Large intestine (tissue), 3 donors: ENCODE results near the gene PPP2R5B. TPM values are rescaled to one million over a fixed set of nuclear protein-coding genes. Genes with fewer than 3 reads are reported as not detected.
"Not testable (repeated sequence)": the region's sequence is repeated elsewhere in the genome, so short reads cannot be mapped to it uniquely, and the experiment has no call there.

Experiments
- DNase-seq, 2 donors: peaks; one replicate each; pipeline versions ENCODE4 v3.0.0 to v3.0.0-alpha.2; 2013
- H3K27ac ChIP-seq: one replicate; pipeline ENCODE4 v1.5.1; 2013; ENCODE audit warnings: low read length
- H3K27me3 ChIP-seq: 2 replicates; pipeline ENCODE4 v1.6.1; 2013; ENCODE audit warnings: low read length; ENCODE audit not compliant: control insufficient read depth, insufficient read depth
- H3K36me3 ChIP-seq: 2 replicates; pipeline ENCODE4 v1.6.1; 2013; ENCODE audit warnings: low read length; ENCODE audit not compliant: control insufficient read depth, insufficient read depth
- H3K4me1 ChIP-seq: one replicate; pipeline ENCODE4 v1.6.1; 2013; ENCODE audit warnings: low read length; ENCODE audit not compliant: control insufficient read depth, insufficient read depth
- H3K4me3 ChIP-seq: one replicate; pipeline ENCODE4 v1.5.1; 2013; ENCODE audit warnings: low read length
- H3K9me3 ChIP-seq: one replicate; pipeline ENCODE4 v1.6.1; 2013; ENCODE audit warnings: mild to moderate bottlenecking, low read depth, low read length, moderate library complexity; ENCODE audit not compliant: control insufficient read depth
- WGBS: methylation state at CpG from one replicate; pipeline ENCODE4 v1.1.5; 2013; ENCODE audit warnings: low lambda C conversion rate; ENCODE audit not compliant: insufficient coverage; 5-methylcytosine and 5-hydroxymethylcytosine counted together
- polyA plus RNA-seq: library from polyadenylated mRNA; unstranded; fragments of 120-200 nt; gene quantifications from one replicate; pipeline ENCODE4 v1.2.1, GENCODE V29; 2013

The PPP2R5B gene
- polyA plus RNA-seq, 1 donor = 11.6 TPM

DNA sequence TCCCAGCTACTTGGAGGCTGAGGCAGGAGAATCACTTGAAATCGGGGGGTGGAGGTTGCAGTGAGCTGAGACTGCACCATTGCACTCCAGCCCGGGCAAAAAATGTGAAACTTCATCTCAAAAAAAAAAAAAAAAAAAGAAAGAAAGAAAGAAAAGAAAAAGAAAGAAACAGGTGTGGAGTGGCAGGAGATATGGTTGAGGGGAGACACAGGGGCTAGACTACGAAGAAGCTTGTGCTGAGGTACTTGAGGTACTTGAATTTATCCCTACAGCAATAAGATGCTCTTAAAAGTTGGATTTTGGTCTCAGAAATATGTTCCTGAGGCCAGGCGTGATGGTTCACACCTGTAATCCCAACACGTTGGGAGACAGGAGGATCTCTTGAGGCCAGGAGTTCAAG, 49.6 kb downstream of the PPP2R5B start:
- peaks cover 10% of the 10 kb centered on the region for H3K4me1 ChIP-seq
- H3K4me3 ChIP-seq = no peak overlapping the region
- peaks cover 5% of the 10 kb centered on the region for H3K27me3 ChIP-seq
- no peak overlapping the region for H3K27ac ChIP-seq
- WGBS = no CpG with 5 or more reads among the region's 5 CpGs
- no peaks in the 10 kb centered on the region for H3K36me3 ChIP-seq
- peaks cover 4% of the 10 kb centered on the region for H3K9me3 ChIP-seq
- no peak for DNase-seq

DNA sequence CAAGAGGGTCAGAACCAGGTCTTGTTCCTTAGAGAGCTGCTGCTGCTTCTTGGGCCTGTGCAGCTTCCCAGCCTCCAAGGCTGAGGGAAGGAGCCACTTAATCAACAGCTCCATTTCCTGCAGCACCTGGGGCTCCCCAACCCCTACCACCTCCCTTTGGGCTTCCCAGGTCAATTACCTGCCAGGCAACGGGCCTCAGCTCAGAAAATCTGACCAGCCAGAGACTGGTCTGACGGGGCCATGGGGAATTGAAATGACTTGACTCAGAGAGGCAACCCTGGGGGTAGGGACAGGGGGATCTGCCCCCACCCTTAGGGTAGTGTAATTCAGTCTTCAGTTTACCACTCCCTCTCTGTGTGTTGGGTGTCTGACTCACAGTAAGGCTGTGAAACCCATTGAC, 52.2 kb downstream of the PPP2R5B start:
- DNase-seq = no peak
- no peak overlapping the region for H3K27ac ChIP-seq
- H3K4me3 ChIP-seq = no peak overlapping the region
- H3K4me1 ChIP-seq = peaks cover 6% of the 10 kb centered on the region
- peaks cover under 1% of the 10 kb centered on the region for H3K9me3 ChIP-seq
- H3K27me3 ChIP-seq = peaks cover 1% of the 10 kb centered on the region
- no CpG with 5 or more reads among the region's 2 CpGs for WGBS
- H3K36me3 ChIP-seq = no peaks in the 10 kb centered on the region

GRCh38 chr11:64983339-64983738, 58.9 kb downstream of the PPP2R5B start:
- not testable (repeated sequence) for H3K36me3 ChIP-seq, H3K4me3 ChIP-seq, H3K4me1 ChIP-seq, H3K27ac ChIP-seq, H3K27me3 ChIP-seq, DNase-seq, H3K9me3 ChIP-seq
- 90% methylated on average over 2 of the region's 5 CpGs for WGBS

Other genes starting within 250 kb of the PPP2R5B start
- gene NRXN2, start 201.5 kb upstream of the PPP2R5B start, polyA plus RNA-seq = 13.8 TPM
- gene RASGRP2, start 180.5 kb upstream of the PPP2R5B start, polyA plus RNA-seq = 10.7 TPM
- gene PYGM, start 164.7 kb upstream of the PPP2R5B start, polyA plus RNA-seq = 2.4 TPM
- gene SF1, start 146.1 kb upstream of the PPP2R5B start, polyA plus RNA-seq = 360 TPM
- 13.5 TPM for gene MAP4K2, start 121.5 kb upstream of the PPP2R5B start, polyA plus RNA-seq
- gene MEN1, start 114.1 kb upstream of the PPP2R5B start, polyA plus RNA-seq = 29.0 TPM
- 5.5 TPM for gene CDC42BPG, start 80.0 kb upstream of the PPP2R5B start, polyA plus RNA-seq
- 94.8 TPM for gene EHD1, start 46.1 kb upstream of the PPP2R5B start, polyA plus RNA-seq
- 18.4 TPM for gene ATG2A, start 7.5 kb upstream of the PPP2R5B start, polyA plus RNA-seq
- 0.24 TPM for gene GPHA2, start 11.2 kb downstream of the PPP2R5B start, polyA plus RNA-seq
- gene MAJIN, start 47.4 kb downstream of the PPP2R5B start, polyA plus RNA-seq = 0.09 TPM
- 15.7 TPM for gene BATF2, start 72.3 kb downstream of the PPP2R5B start, polyA plus RNA-seq
- gene ARL2, start 89.5 kb downstream of the PPP2R5B start, polyA plus RNA-seq = 83.3 TPM
- 37.7 TPM for gene SNX15, start 102.8 kb downstream of the PPP2R5B start, polyA plus RNA-seq
- gene SAC3D1, start 116.5 kb downstream of the PPP2R5B start, polyA plus RNA-seq = 8.9 TPM
- 8.9 TPM for gene NAALADL1, start 133.9 kb downstream of the PPP2R5B start, polyA plus RNA-seq
- gene CDCA5, start 159.4 kb downstream of the PPP2R5B start, polyA plus RNA-seq = 11.3 TPM
- gene ZFPL1, start 159.5 kb downstream of the PPP2R5B start, polyA plus RNA-seq = 35.8 TPM
- gene VPS51, start 171.5 kb downstream of the PPP2R5B start, polyA plus RNA-seq = 102 TPM
- gene TM7SF2, start 187.2 kb downstream of the PPP2R5B start, polyA plus RNA-seq = 56.4 TPM
- 6.4 TPM for gene ZNHIT2, start 193.0 kb downstream of the PPP2R5B start, polyA plus RNA-seq
- 1,012 TPM for gene FAU, start 197.4 kb downstream of the PPP2R5B start, polyA plus RNA-seq
- 35.1 TPM for gene MRPL49, start 197.6 kb downstream of the PPP2R5B start, polyA plus RNA-seq
- 37.9 TPM for gene SYVN1, start 209.8 kb downstream of the PPP2R5B start, polyA plus RNA-seq
- gene SPDYC, start 245.5 kb downstream of the PPP2R5B start, polyA plus RNA-seq = not detected